NCI-H2029 (cell line): Measurements from ENCODE around the gene C10orf143.

Experiments
- DNase-seq: peaks from one replicate; lab custom pipeline; 2025; lab: John Stamatoyannopoulos, UW

Gene C10orf143

DNA sequence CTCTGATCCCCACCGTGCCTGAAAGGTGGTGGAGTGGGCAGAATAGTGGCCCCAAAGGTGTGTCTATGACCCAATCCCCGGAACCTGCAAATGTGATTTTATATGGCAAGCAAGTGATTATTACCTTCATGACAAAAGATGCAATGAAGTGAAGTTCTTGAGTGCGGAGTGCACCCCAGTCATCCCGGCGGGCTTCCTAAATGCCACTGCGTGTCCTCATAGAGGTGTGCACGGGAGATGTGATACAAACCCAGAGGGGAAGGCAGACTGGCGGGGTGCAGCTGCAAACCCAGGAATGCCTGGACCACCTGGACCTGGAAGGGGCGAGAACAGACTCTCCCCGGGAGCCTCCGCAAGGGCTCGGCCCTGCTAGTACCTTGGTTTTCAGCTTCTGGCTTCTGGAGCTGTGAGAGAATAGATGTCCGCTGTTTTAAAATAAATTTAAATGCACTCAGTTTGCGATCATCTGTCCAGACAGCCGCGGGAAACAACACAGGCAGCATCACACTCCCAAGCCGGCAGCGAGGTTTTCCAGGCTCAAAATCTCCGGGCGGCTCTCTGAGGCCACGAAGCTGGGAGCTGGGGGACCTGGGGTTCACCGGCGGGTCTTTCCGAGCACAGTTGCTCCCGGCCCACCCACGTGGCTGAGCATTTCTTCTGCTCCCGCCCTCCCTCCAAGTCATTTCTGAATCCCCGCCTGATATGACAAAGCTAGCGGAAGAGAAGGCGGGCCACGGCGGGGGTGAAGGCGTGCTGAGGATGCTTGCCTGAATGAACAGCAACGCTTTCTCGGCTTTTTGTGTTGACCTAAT lies 96.2 kb downstream of the C10orf143 start:
- DNase-seq: no peak
